ENCODE measurements around the gene HOXD3. TPM values are rescaled to one million over a fixed set of nuclear protein-coding genes. Genes with fewer than 3 reads are reported as not detected.

The HOXD3 gene
- total and polyA plus RNA-seq, 5 donors from 2014 or later = not detected

GRCh38 chr2:176178757-176179295 lies 21.7 kb downstream of the HOXD3 start:
- Mint-ChIP-seq H3K4me1 (peaks cover 0 to 7% (median 0%) of the 10 kb centered on the region in 4 donors), H3K27me3 (peaks cover 98% of the 10 kb centered on the region), H3K36me3 (peaks cover 3% of the 10 kb centered on the region), H3K9me3 (peaks cover 0 to 10% (median 0%) of the 10 kb centered on the region in 7 donors), H3K27ac (no peak overlapping the region), H3K4me3 (no peak overlapping the region)
- Histone ChIP-seq H3K27me3 (ENCODE audit: control insufficient read depth, insufficient read depth, low read length) (peaks cover 61% of the 10 kb centered on the region), H3K36me3 (ENCODE audit: control insufficient read depth, insufficient read depth, low read length) (no peaks in the 10 kb centered on the region), H3K27ac (ENCODE audit: insufficient read depth, low read length, poor library complexity, severe bottlenecking) (no peak overlapping the region), H3K9me3 (ENCODE audit: control insufficient read depth in 2 of 2, low read length in 2 of 2) (no peaks in the 10 kb centered on the region), H3K4me3 (ENCODE audit: low read depth, low read length) (no peak overlapping the region), H3K4me1 (ENCODE audit: control insufficient read depth, insufficient read depth, low read length, poor library complexity, severe bottlenecking) (no peaks in the 10 kb centered on the region)
- ATAC-seq (ENCODE audit: low read depth in 2 of 2) (no peak), DNase-seq (no peak)

GRCh38 chr2:176181551-176181950 lies 24.4 kb downstream of the HOXD3 start:
- Mint-ChIP-seq H3K9me3 (peaks cover 0 to 10% (median 0%) of the 10 kb centered on the region in 7 donors), H3K4me1 (peaks cover 0 to 3% (median 0%) of the 10 kb centered on the region in 4 donors), H3K4me3 (no peak overlapping the region), H3K27ac (no peak overlapping the region), H3K27me3 (peaks cover 98% of the 10 kb centered on the region), H3K36me3 (peaks cover 3% of the 10 kb centered on the region)
- no peak for DNase-seq
- H3K27ac ChIP-seq (ENCODE audit: insufficient read depth, low read length, poor library complexity, severe bottlenecking) = no peak overlapping the region
- no peaks in the 10 kb centered on the region for H3K4me1 ChIP-seq (ENCODE audit: control insufficient read depth, insufficient read depth, low read length, poor library complexity, severe bottlenecking)
- ATAC-seq (ENCODE audit: low read depth in 2 of 2) = no peak
- peaks cover 60% of the 10 kb centered on the region for H3K27me3 ChIP-seq (ENCODE audit: control insufficient read depth, insufficient read depth, low read length)
- no peak overlapping the region for H3K4me3 ChIP-seq (ENCODE audit: low read depth, low read length)
- H3K36me3 ChIP-seq (ENCODE audit: control insufficient read depth, insufficient read depth, low read length) = no peaks in the 10 kb centered on the region
- no peaks in the 10 kb centered on the region for H3K9me3 ChIP-seq (ENCODE audit: control insufficient read depth in 2 of 2, low read length in 2 of 2)

DNA sequence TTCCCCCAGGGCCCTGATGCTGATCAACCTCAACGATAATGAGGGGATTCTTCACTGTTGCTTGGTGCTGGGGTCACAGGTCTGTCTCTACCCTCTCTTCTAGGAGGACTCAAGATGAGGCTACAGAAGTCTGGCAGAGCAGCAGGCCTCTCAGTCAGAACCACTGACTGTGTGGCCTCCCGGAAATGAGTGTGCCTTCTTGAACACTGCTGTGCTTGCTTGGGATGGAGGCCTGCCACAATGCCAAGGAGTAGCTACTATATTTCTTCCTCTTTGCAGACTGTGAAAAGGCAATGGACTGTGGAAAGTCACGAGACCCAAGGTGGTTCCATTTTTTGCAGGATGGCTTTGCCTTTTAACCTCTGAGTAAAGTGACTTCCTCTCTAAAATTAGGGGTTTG lies 25.6 kb downstream of the HOXD3 start:
- Histone ChIP-seq H3K27ac (ENCODE audit: insufficient read depth, low read length, poor library complexity, severe bottlenecking) (no peak overlapping the region), H3K27me3 (ENCODE audit: control insufficient read depth, insufficient read depth, low read length) (peaks cover 58% of the 10 kb centered on the region), H3K4me1 (ENCODE audit: control insufficient read depth, insufficient read depth, low read length, poor library complexity, severe bottlenecking) (peaks cover 4% of the 10 kb centered on the region), H3K4me3 (ENCODE audit: low read depth, low read length) (no peak overlapping the region), H3K36me3 (ENCODE audit: control insufficient read depth, insufficient read depth, low read length) (no peaks in the 10 kb centered on the region), H3K9me3 (ENCODE audit: control insufficient read depth in 2 of 2, low read length in 2 of 2) (no peaks in the 10 kb centered on the region)
- peaks cover 4 to 6% (median 6%) of the 10 kb centered on the region in 4 donors for H3K4me1 Mint-ChIP-seq
- peaks cover 96% of the 10 kb centered on the region for H3K27me3 Mint-ChIP-seq
- H3K36me3 Mint-ChIP-seq = peaks cover 3% of the 10 kb centered on the region
- peaks cover 0 to 12% (median 0%) of the 10 kb centered on the region in 7 donors for H3K9me3 Mint-ChIP-seq
- DNase-seq (no peak), ATAC-seq (ENCODE audit: low read depth in 2 of 2) (no peak)
- H3K27ac Mint-ChIP-seq = no peak overlapping the region
- no peak overlapping the region for H3K4me3 Mint-ChIP-seq

DNA sequence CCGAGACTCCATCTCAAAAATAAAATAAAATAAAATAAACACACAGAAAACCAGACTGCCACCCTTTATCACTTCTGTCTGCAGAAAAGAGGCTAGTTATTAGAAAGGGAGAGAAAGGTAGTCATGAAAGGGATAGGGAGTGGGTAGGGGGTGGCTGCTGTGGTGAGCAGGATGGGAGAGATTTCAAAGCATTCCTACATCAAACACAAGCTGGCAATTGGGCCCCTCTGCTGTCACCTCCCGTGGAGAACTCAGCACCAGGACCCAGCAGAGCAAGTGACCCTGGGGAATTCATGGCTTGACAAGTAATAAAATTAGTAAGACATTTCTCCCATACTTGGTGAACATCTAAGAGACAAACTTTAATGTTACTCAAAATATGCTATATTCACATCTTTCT lies 27.6 kb downstream of the HOXD3 start:
- DNase-seq = no peak
- Histone ChIP-seq H3K27ac (ENCODE audit: insufficient read depth, low read length, poor library complexity, severe bottlenecking) (no peak overlapping the region), H3K4me1 (ENCODE audit: control insufficient read depth, insufficient read depth, low read length, poor library complexity, severe bottlenecking) (peaks cover 24% of the 10 kb centered on the region), H3K27me3 (ENCODE audit: control insufficient read depth, insufficient read depth, low read length) (peaks cover 53% of the 10 kb centered on the region), H3K4me3 (ENCODE audit: low read depth, low read length) (no peak overlapping the region), H3K9me3 (ENCODE audit: control insufficient read depth in 2 of 2, low read length in 2 of 2) (no peaks in the 10 kb centered on the region), H3K36me3 (ENCODE audit: control insufficient read depth, insufficient read depth, low read length) (no peaks in the 10 kb centered on the region)
- Mint-ChIP-seq H3K27me3 (peaks cover 90% of the 10 kb centered on the region), H3K27ac (no peak overlapping the region), H3K9me3 (peaks cover 0 to 10% (median 0%) of the 10 kb centered on the region in 7 donors), H3K36me3 (peaks cover 3% of the 10 kb centered on the region), H3K4me1 (peaks cover 6 to 17% (median 11%) of the 10 kb centered on the region in 4 donors), H3K4me3 (no peak overlapping the region)
- ATAC-seq (ENCODE audit: low read depth in 2 of 2) = no peak

- Mint-ChIP-seq H3K9me3 (peaks cover 0 to 11% (median 0%) of the 10 kb centered on the region in 7 donors), H3K4me1 (peaks cover 7 to 22% (median 11%) of the 10 kb centered on the region in 4 donors), H3K36me3 (peaks cover 3% of the 10 kb centered on the region), H3K27ac (no peak overlapping the region), H3K4me3 (peak overlapping the region in 1 of 4 donors; percentile 65), H3K27me3 (peaks cover 90% of the 10 kb centered on the region)
- DNase-seq (no peak), ATAC-seq (ENCODE audit: low read depth in 2 of 2) (no peak)
- Histone ChIP-seq H3K27ac (ENCODE audit: insufficient read depth, low read length, poor library complexity, severe bottlenecking) (no peak overlapping the region), H3K36me3 (ENCODE audit: control insufficient read depth, insufficient read depth, low read length) (no peaks in the 10 kb centered on the region), H3K4me1 (ENCODE audit: control insufficient read depth, insufficient read depth, low read length, poor library complexity, severe bottlenecking) (peaks cover 24% of the 10 kb centered on the region), H3K4me3 (ENCODE audit: low read depth, low read length) (no peak overlapping the region), H3K9me3 (ENCODE audit: control insufficient read depth in 2 of 2, low read length in 2 of 2) (no peaks in the 10 kb centered on the region), H3K27me3 (ENCODE audit: control insufficient read depth, insufficient read depth, low read length) (peaks cover 51% of the 10 kb centered on the region)
These were observed 28.9 kb downstream of the HOXD3 start for GRCh38 chr2:176186024-176186423.

GRCh38 chr2:176187200-176187898 lies 30.2 kb downstream of the HOXD3 start:
- ATAC-seq (ENCODE audit: low read depth in 2 of 2) (no peak), DNase-seq (no peak)
- Mint-ChIP-seq H3K4me1 (peaks cover 7 to 22% (median 11%) of the 10 kb centered on the region in 4 donors), H3K27ac (no peak overlapping the region), H3K4me3 (peak overlapping the region; percentile 36 to 90 (median 86)), H3K36me3 (peaks cover 3% of the 10 kb centered on the region), H3K27me3 (peaks cover 89% of the 10 kb centered on the region), H3K9me3 (peaks cover 0 to 11% (median 0%) of the 10 kb centered on the region in 7 donors)
- Histone ChIP-seq H3K27ac (ENCODE audit: insufficient read depth, low read length, poor library complexity, severe bottlenecking) (no peak overlapping the region), H3K4me3 (ENCODE audit: low read depth, low read length) (peak overlapping the region; percentile 66), H3K27me3 (ENCODE audit: control insufficient read depth, insufficient read depth, low read length) (peaks cover 50% of the 10 kb centered on the region), H3K36me3 (ENCODE audit: control insufficient read depth, insufficient read depth, low read length) (no peaks in the 10 kb centered on the region), H3K4me1 (ENCODE audit: control insufficient read depth, insufficient read depth, low read length, poor library complexity, severe bottlenecking) (peaks cover 24% of the 10 kb centered on the region), H3K9me3 (ENCODE audit: control insufficient read depth in 2 of 2, low read length in 2 of 2) (no peaks in the 10 kb centered on the region)

DNA sequence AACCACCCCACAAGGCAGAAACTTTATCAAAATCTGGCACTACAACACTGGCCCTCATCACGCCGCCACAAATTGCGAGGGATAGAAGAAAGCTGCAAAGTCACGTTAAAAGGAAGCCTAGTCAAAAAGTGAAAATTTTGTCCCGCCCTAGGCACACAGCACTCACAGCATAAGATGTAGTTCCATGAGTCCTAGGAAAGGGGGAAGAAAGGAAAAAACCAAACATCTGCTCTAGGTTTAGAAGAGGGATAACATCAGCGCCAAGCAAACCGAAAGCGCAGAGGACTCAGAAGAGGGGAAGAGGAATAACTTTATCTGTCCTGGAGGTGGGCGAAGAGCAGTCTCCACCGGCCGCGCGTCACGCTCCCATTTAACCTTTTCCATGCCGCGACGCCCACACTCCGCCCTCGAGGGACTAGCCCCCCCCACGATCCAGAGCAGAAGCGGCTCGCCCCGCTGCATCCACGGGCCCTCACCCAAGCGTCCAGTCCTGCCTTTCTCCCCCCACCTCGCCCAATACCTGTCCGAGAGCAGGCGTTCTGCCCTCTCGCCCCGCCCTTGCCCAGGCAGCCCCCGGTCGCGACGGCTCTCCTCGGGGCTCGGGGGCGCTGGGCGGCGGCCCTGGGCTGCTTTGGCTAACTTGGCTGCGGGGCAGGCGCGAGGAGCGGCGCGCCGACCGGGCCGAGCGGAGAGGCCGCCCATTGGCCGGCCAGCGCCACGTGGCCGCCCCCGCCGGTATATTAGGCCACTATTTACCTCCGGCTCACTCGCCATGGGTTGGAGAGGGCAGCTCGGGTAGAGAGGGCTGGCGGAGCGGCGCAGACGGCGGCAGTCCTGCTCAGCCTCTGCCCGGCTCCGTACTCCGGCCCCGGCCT lies 31.0 kb downstream of the HOXD3 start, which contains the start of gene HOXD1:
HOXD1 (plus strand) TSS at position 770 of the 875 bp plus-strand sequence. CDS start 134 bp downstream, outside the sequence.
- peaks cover 0 to 10% (median 0%) of the 10 kb centered on the region in 7 donors for H3K9me3 Mint-ChIP-seq
- H3K9me3 ChIP-seq (ENCODE audit: control insufficient read depth in 2 of 2, low read length in 2 of 2) = no peaks in the 10 kb centered on the region
- no peak within 1 kb of the TSS for H3K27ac ChIP-seq (ENCODE audit: insufficient read depth, low read length, poor library complexity, severe bottlenecking)
- H3K27me3 Mint-ChIP-seq = peaks cover 89% of the 10 kb centered on the region
- peaks cover 3% of the 10 kb centered on the region for H3K36me3 Mint-ChIP-seq
- peaks cover 24% of the 10 kb centered on the region for H3K4me1 ChIP-seq (ENCODE audit: control insufficient read depth, insufficient read depth, low read length, poor library complexity, severe bottlenecking)
- peaks cover 7 to 22% (median 11%) of the 10 kb centered on the region in 4 donors for H3K4me1 Mint-ChIP-seq
- peak within 1 kb of the TSS; percentile 66 for H3K4me3 ChIP-seq (ENCODE audit: low read depth, low read length)
- H3K27ac Mint-ChIP-seq = no peak within 1 kb of the TSS
- ATAC-seq (ENCODE audit: low read depth in 2 of 2) = peak in 1 of 2 donors; percentile 19
- no peaks in the 10 kb centered on the region for H3K36me3 ChIP-seq (ENCODE audit: control insufficient read depth, insufficient read depth, low read length)
- no peak for DNase-seq
- peaks cover 53% of the 10 kb centered on the region for H3K27me3 ChIP-seq (ENCODE audit: control insufficient read depth, insufficient read depth, low read length)
- peak within 1 kb of the TSS; percentile 56 to 90 (median 86) for H3K4me3 Mint-ChIP-seq
